Cortex of kidney (tissue), 1 donor: ENCODE measurements around the gene RTN1.
"Not testable (repeated sequence)": the region's sequence is repeated elsewhere in the genome, so short reads cannot be mapped to it uniquely, and the experiment has no call there.

Experiments
- DNase-seq: peaks from one replicate; lab custom pipeline; 2025; lab: John Stamatoyannopoulos, UW

RTN1 gene

GRCh38 chr14:59704054-59704645, 166.4 kb downstream of the RTN1 start:
- no peak for DNase-seq

GRCh38 chr14:59699442-59699841, 171.1 kb downstream of the RTN1 start:
- no peak for DNase-seq

GRCh38 chr14:59698793-59699192, 171.8 kb downstream of the RTN1 start:
- no peak for DNase-seq

GRCh38 chr14:59695198-59695597, 175.4 kb downstream of the RTN1 start:
- no peak for DNase-seq

- DNase-seq = no peak
Measured at GRCh38 chr14:59691266-59691665, 179.3 kb downstream of the RTN1 start.

GRCh38 chr14:59690426-59690825, 180.2 kb downstream of the RTN1 start:
- no peak for DNase-seq

GRCh38 chr14:59688224-59689170, 182.1 kb downstream of the RTN1 start:
- DNase-seq = no peak

- no peak for DNase-seq
Measured at GRCh38 chr14:59687663-59688062, 182.9 kb downstream of the RTN1 start.

- DNase-seq = no peak
Measured at GRCh38 chr14:59679872-59680271, 190.7 kb downstream of the RTN1 start.

GRCh38 chr14:59678352-59678751, 192.2 kb downstream of the RTN1 start:
- DNase-seq = no peak

GRCh38 chr14:59677771-59678231, 192.8 kb downstream of the RTN1 start:
- no peak for DNase-seq

GRCh38 chr14:59675394-59675793, 195.2 kb downstream of the RTN1 start:
- DNase-seq = no peak

GRCh38 chr14:59664741-59665140, 205.8 kb downstream of the RTN1 start:
- no peak for DNase-seq

- no peak for DNase-seq
Measured at GRCh38 chr14:59657769-59658168, 212.8 kb downstream of the RTN1 start.

GRCh38 chr14:59656473-59656872, 214.1 kb downstream of the RTN1 start:
- DNase-seq = no peak

- DNase-seq = not testable (repeated sequence)
Measured at GRCh38 chr14:59654131-59654530, 216.4 kb downstream of the RTN1 start.

- DNase-seq = not testable (repeated sequence)
Measured at GRCh38 chr14:59646832-59647231, 223.7 kb downstream of the RTN1 start.

- no peak for DNase-seq
Measured at GRCh38 chr14:59638885-59639284, 231.7 kb downstream of the RTN1 start.

GRCh38 chr14:59634617-59635016, 236.0 kb downstream of the RTN1 start:
- no peak for DNase-seq

- DNase-seq = no peak
Measured at GRCh38 chr14:59633486-59633885, 237.1 kb downstream of the RTN1 start.

- no peak for DNase-seq
Measured at GRCh38 chr14:59632381-59632780, 238.2 kb downstream of the RTN1 start.

- no peak for DNase-seq
Measured at GRCh38 chr14:59631237-59631636, 239.3 kb downstream of the RTN1 start.

GRCh38 chr14:59630288-59630963, 240.2 kb downstream of the RTN1 start:
- DNase-seq = no peak
